ENCODE results near the gene FCN3.

The FCN3 gene

GRCh38 chr1:27335506-27336422, 38.9 kb downstream of the FCN3 start:
- no peak for FAIRE-seq

DNA sequence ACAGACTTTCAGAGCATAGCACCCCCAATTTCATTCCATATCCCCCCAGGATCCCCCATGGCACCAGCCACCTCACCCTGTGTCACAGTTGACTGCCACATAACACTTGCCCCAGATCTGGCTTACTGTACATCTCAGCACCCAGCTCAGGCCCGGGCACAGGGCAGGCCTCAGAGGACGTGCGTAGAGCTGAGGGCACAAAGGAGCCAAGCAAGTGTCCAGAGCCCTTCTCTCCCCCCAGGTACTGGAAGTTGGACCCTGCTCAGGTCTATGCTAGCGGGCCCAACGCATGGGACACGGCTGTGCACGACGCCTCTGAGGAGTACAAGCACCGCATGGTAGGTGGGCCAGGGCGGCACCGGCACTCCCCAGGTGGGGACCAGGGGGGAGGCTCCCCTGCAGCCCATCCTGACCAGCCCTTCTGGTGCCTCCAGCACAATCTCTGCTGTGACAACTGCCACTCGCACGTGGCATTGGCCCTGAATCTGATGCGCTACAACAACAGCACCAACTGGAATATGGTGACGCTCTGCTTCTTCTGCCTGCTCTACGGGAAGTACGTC, 40.8 kb downstream of the FCN3 start:
- no peak for FAIRE-seq

DNA sequence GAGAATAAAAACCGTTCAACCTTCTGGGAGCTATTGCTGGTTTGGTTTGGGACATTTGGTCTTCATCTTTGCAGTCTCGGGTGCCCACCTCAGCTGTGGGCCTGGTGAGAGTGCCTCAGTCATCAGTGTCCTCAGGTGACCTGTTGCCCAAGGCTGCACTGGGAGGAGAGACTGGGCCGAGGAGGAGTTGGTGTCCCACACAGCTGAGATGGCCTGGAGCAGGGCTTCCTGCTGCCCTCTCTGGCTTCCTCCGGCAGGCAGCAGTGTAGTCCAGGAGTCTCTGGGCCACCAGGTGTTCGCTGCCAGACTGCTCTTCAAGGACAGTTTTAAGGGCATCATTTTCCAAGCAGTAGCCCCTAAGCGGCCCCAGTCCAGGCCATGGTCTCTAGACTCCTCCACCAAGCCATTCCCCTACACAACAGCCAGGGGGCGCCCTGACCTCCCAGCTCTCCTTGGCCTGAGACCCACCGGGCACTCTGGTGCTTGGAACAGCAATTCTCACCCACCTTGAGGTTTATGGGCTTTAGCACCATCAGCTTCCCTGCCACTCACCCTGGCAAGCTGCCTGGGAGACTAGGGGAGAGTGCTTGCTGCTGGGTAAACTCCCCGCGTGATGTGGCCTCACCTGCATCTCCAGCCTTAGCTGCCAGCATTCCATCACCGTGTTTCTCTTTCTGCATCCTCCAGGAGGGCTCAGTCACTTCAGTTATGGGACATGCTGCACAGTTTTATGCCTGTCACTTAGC, 41.9 kb downstream of the FCN3 start:
- no peak for FAIRE-seq

GRCh38 chr1:27331922-27332321, 42.7 kb downstream of the FCN3 start:
- no peak for FAIRE-seq

DNA sequence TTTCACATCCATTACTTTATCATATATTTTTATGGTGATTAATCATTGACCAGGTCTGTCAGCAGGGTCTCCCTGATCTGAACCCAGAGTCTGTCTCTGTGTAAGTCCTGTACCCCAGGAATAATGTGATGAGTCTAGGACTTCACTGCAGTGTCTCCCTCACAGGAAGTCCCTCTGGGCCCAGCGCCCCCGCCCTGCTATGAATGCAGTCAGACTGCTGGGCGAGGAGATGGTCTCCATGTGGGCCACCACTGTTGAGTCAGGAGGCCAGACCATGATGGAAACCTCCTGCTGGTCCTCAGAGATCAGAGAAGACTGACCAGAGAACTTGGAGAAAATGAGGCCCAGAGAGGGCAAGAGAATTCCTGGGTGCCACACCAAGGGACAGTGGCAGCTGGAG, 43.2 kb downstream of the FCN3 start:
- FAIRE-seq = no peak

- FAIRE-seq = no peak
These were observed 43.8 kb downstream of the FCN3 start for GRCh38 chr1:27330786-27331185.

- FAIRE-seq = no peak
These were observed 46.7 kb downstream of the FCN3 start for GRCh38 chr1:27327964-27328363.

DNA sequence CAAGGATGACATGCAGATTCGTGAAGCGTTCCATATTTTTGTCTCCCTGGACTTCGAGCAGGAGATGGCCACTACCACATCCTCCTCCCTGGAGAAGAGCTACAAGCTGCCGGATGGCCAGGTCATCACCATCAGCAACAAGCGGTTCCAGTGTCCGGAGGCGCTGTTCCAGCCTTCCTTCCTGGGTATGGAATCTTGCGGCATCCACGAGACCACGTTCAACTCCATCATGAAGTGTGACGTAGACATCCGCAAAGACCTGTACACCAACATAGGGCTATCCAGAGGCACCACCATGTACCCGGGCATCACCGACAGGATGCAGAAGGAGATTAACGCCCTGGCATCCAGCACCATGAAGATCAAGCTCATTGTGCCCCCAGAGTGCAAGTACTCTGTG, 49.3 kb downstream of the FCN3 start:
- FAIRE-seq = no peak

DNA sequence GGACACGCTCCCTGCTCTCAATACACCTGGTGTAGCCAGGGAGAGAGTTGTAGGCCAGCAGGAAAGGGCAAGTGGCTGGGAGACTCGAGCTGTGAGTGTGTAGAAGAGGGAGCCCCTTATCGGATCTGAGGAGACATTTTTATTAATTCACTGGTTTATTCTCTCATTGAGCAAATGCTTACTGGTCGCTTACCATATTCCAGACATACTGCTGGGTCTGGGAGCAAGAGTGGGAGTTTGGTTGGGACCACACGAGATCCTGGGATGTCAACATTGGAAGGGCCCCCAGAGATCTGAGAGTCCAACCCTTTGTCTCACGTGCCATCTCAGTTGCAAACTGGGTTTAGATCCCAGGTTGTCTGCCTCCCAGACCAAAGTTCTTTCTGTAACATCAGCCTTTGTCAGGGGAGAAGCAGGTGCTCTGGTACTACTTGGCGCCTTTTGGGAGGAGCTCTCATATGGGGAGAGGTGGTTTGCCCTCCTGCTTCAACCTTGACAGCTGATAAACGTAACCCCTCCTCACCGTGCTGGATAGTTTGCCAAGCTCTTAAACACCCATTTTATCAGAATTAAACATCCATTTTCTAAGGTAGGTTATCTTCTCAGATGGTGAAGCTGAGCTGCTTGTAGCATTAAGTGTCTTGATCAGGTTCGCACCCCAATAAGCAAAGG, 51.9 kb downstream of the FCN3 start:
- no peak for FAIRE-seq

DNA sequence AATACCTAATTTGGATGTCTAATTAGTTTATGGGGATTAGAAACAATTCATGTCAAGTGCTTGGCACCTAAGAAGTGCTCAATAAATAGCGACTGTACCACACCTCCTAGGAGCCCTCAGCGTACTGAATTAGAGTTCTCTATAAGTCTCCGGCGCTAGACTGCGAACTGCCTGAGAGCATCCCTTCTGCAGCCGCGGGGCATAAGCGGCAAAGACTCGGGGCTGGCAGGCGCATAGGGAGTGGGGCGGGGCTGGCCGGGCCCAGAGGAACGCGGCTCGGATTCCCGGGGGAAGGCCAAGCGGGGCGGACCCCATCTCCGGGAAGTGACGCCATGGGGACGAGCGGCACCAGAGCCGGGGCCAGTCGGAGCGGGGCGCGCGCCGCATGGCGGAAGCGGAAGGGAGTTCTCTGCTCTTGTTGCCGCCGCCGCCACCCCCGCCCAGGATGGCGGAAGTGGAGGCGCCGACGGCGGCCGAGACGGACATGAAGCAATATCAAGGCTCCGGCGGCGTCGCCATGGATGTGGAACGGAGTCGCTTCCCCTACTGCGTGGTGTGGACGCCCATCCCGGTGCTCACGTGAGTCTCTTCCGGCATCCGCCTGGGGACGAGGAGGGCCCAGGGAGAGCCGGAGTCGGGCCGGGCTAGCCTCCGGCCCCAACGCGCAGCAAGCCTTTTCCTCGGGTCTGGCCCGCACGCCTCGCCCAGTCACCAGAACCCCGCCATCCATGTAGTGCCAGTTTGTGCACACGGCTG, 52.6 kb downstream of the FCN3 start, which contains the start of gene TMEM222:
TMEM222 (plus strand) TSS at position 351 of the 756 bp plus-strand sequence; CDS start at position 386, 35 bp downstream.
- no peak for FAIRE-seq
